NCI-H2107 treated with DMSO at 0.1 percent for 48 hours (cell line): ENCODE data around the gene NAA15.
"Not testable (repeated sequence)": the region's sequence is repeated elsewhere in the genome, so short reads cannot be mapped to it uniquely, and the experiment has no call there.

ENCODE experiments used
- DNase-seq: peaks from one replicate; lab custom pipeline; 2025; ENCODE audit not compliant: unreplicated experiment; lab: John Stamatoyannopoulos, UW

The NAA15 gene

GRCh38 chr4:139295942-139296299 is 5.4 kb upstream of the NAA15 start:
- no peak for DNase-seq

- no peak for DNase-seq
Measured at GRCh38 chr4:139297001-139297410, 4.3 kb upstream of the NAA15 start.

GRCh38 chr4:139299536-139299935 is 1.8 kb upstream of the NAA15 start:
- DNase-seq = no peak

- DNase-seq = peak; percentile 43
Measured at GRCh38 chr4:139300431-139301112, 733 bp upstream of the NAA15 start.

- DNase-seq = peak; percentile 52
Measured at GRCh38 chr4:139301821-139302611, 711 bp downstream of the NAA15 start, which contains the start of gene NDUFC1. TSS of gene NDUFC1 (minus strand) at chr4:139302477. CDS start at chr4:139295798, 6,679 bp downstream.

GRCh38 chr4:139304920-139305319 is 3.6 kb downstream of the NAA15 start:
- DNase-seq = no peak

- no peak for DNase-seq
Measured at GRCh38 chr4:139311909-139312308, 10.6 kb downstream of the NAA15 start.

GRCh38 chr4:139312552-139313332 is 11.4 kb downstream of the NAA15 start:
- no peak for DNase-seq

GRCh38 chr4:139313414-139313813 is 12.1 kb downstream of the NAA15 start:
- not testable (repeated sequence) for DNase-seq

GRCh38 chr4:139314047-139314800 is 12.9 kb downstream of the NAA15 start:
- no peak for DNase-seq

GRCh38 chr4:139315221-139315675 is 13.9 kb downstream of the NAA15 start:
- DNase-seq = no peak

- DNase-seq = no peak
Measured at GRCh38 chr4:139316733-139317132, 15.4 kb downstream of the NAA15 start.

- no peak for DNase-seq
Measured at GRCh38 chr4:139317635-139318034, 16.3 kb downstream of the NAA15 start.

GRCh38 chr4:139319571-139319970 is 18.3 kb downstream of the NAA15 start:
- DNase-seq = no peak

GRCh38 chr4:139322070-139322469 is 20.8 kb downstream of the NAA15 start:
- DNase-seq = not testable (repeated sequence)

- DNase-seq = not testable (repeated sequence)
Measured at GRCh38 chr4:139322541-139322940, 21.2 kb downstream of the NAA15 start.

GRCh38 chr4:139324620-139325019 is 23.3 kb downstream of the NAA15 start:
- no peak for DNase-seq

GRCh38 chr4:139329665-139330200 is 28.4 kb downstream of the NAA15 start:
- DNase-seq = no peak

- DNase-seq = no peak
Measured at GRCh38 chr4:139330283-139330682, 29.0 kb downstream of the NAA15 start.

GRCh38 chr4:139331185-139331584 is 29.9 kb downstream of the NAA15 start:
- DNase-seq = no peak
